ENCODE data around the gene TBX10. TPM values are rescaled to one million over a fixed set of nuclear protein-coding genes. Genes with fewer than 3 reads are reported as not detected.

TBX10 gene
- total and polyA plus RNA-seq, 2 experiments from 2014 or later = not detected

GRCh38 chr11:67664696-67665540, 25.4 kb upstream of the TBX10 start:
- Histone ChIP-seq H4K20me1 (ENCODE audit: insufficient read depth) (no peaks in the 10 kb centered on the region), H3K9ac (no peak overlapping the region), H3K27me3 (replicated peaks; ENCODE audit: insufficient read depth) (peaks cover 10% of the 10 kb centered on the region), H2AFZ (no peak overlapping the region), H3K9me2 (ENCODE audit: insufficient read depth) (no peaks in the 10 kb centered on the region), H3K4me1 (ENCODE audit: insufficient read depth) (no peaks in the 10 kb centered on the region), H3K79me2 (ENCODE audit: insufficient read depth) (no peaks in the 10 kb centered on the region), H3K4me3 (no peak overlapping the region), H3K4me2 (ENCODE audit: unreplicated experiment) (no peak overlapping the region), H3K27ac (no peak overlapping the region), H3K36me3 (ENCODE audit: low read depth) (no peaks in the 10 kb centered on the region), H3F3A (ENCODE audit: insufficient read depth) (no peaks in the 10 kb centered on the region), H3K9me3 (ENCODE audit: low read depth) (no peaks in the 10 kb centered on the region)
- in situ Hi-C loops (cut with MboI) = no loop called here
- WGBS, 2 experiments (ENCODE audit: low coverage in 1 of 2, low lambda C conversion rate in 2 of 2, missing lambda C conversion rate in 2 of 2) = 77 to 78% methylated on average over 26 to 33 of the region's 33 CpGs
- no peak for DNase-seq
- no peak for TF ChIP-seq EZH2 (IDR thresholded peaks at IDR 0.05; ENCODE audit: insufficient read depth, poor library complexity, severe bottlenecking)
- TF ChIP-seq EZH2phosphoT487 (IDR thresholded peaks at IDR 0.05; ENCODE audit: insufficient read depth, low read depth) = no peak

- TF ChIP-seq EZH2phosphoT487 (IDR thresholded peaks at IDR 0.05; ENCODE audit: insufficient read depth, low read depth) (no peak), EZH2 (IDR thresholded peaks at IDR 0.05; ENCODE audit: insufficient read depth, poor library complexity, severe bottlenecking) (no peak)
- Histone ChIP-seq H3F3A (ENCODE audit: insufficient read depth) (no peaks in the 10 kb centered on the region), H3K79me2 (ENCODE audit: insufficient read depth) (no peaks in the 10 kb centered on the region), H3K36me3 (ENCODE audit: low read depth) (no peaks in the 10 kb centered on the region), H3K27me3 (replicated peaks; ENCODE audit: insufficient read depth) (peaks cover 10% of the 10 kb centered on the region), H3K27ac (no peak overlapping the region), H3K4me2 (ENCODE audit: unreplicated experiment) (no peak overlapping the region), H3K9me2 (ENCODE audit: insufficient read depth) (no peaks in the 10 kb centered on the region), H3K9ac (no peak overlapping the region), H3K4me1 (ENCODE audit: insufficient read depth) (no peaks in the 10 kb centered on the region), H4K20me1 (ENCODE audit: insufficient read depth) (no peaks in the 10 kb centered on the region), H2AFZ (no peak overlapping the region), H3K4me3 (no peak overlapping the region), H3K9me3 (ENCODE audit: low read depth) (no peaks in the 10 kb centered on the region)
- 56 to 66% methylated on average over 15 to 16 of the region's 16 CpGs for WGBS, 2 experiments (ENCODE audit: low coverage in 1 of 2, low lambda C conversion rate in 2 of 2, missing lambda C conversion rate in 2 of 2)
- no peak for DNase-seq
- in situ Hi-C loops (cut with MboI) = no loop called here
Observed at GRCh38 chr11:67664213-67664585, 24.6 kb upstream of the TBX10 start.

- no peaks in the 10 kb centered on the region for H3K79me2 ChIP-seq (ENCODE audit: insufficient read depth)
- no peaks in the 10 kb centered on the region for H3K9me3 ChIP-seq (ENCODE audit: low read depth)
- no peaks in the 10 kb centered on the region for H3K9me2 ChIP-seq (ENCODE audit: insufficient read depth)
- in situ Hi-C loops (cut with MboI) = no loop called here
- H3F3A ChIP-seq (ENCODE audit: insufficient read depth) = no peaks in the 10 kb centered on the region
- DNase-seq = no peak
- H3K27me3 ChIP-seq (replicated peaks; ENCODE audit: insufficient read depth) = peaks cover 13% of the 10 kb centered on the region
- H4K20me1 ChIP-seq (ENCODE audit: insufficient read depth) = no peaks in the 10 kb centered on the region
- no peak overlapping the region for H3K4me3 ChIP-seq
- H2AFZ ChIP-seq = no peak overlapping the region
- no peaks in the 10 kb centered on the region for H3K4me1 ChIP-seq (ENCODE audit: insufficient read depth)
- H3K36me3 ChIP-seq (ENCODE audit: low read depth) = no peaks in the 10 kb centered on the region
- H3K4me2 ChIP-seq (ENCODE audit: unreplicated experiment) = no peak overlapping the region
- H3K9ac ChIP-seq = no peak overlapping the region
- H3K27ac ChIP-seq = no peak overlapping the region
- TF ChIP-seq EZH2 (IDR thresholded peaks at IDR 0.05; ENCODE audit: insufficient read depth, poor library complexity, severe bottlenecking) = no peak
- no peak for TF ChIP-seq EZH2phosphoT487 (IDR thresholded peaks at IDR 0.05; ENCODE audit: insufficient read depth, low read depth)
- 76 to 83% methylated on average over 17 to 21 of the region's 22 CpGs for WGBS, 2 experiments (ENCODE audit: low coverage in 1 of 2, low lambda C conversion rate in 2 of 2, missing lambda C conversion rate in 2 of 2)
Observed at GRCh38 chr11:67663532-67664212, 24.1 kb upstream of the TBX10 start.

- Histone ChIP-seq H3K4me3 (no peak overlapping the region), H3K9me2 (ENCODE audit: insufficient read depth) (no peaks in the 10 kb centered on the region), H3K4me1 (ENCODE audit: insufficient read depth) (no peaks in the 10 kb centered on the region), H3K4me2 (ENCODE audit: unreplicated experiment) (no peak overlapping the region), H3K9ac (no peak overlapping the region), H4K20me1 (ENCODE audit: insufficient read depth) (no peaks in the 10 kb centered on the region), H3K36me3 (ENCODE audit: low read depth) (no peaks in the 10 kb centered on the region), H2AFZ (no peak overlapping the region), H3K27me3 (replicated peaks; ENCODE audit: insufficient read depth) (peaks cover 15% of the 10 kb centered on the region), H3K9me3 (ENCODE audit: low read depth) (no peaks in the 10 kb centered on the region), H3K79me2 (ENCODE audit: insufficient read depth) (no peaks in the 10 kb centered on the region), H3K27ac (no peak overlapping the region), H3F3A (ENCODE audit: insufficient read depth) (no peaks in the 10 kb centered on the region)
- WGBS, 2 experiments (ENCODE audit: low coverage in 1 of 2, low lambda C conversion rate in 2 of 2, missing lambda C conversion rate in 2 of 2) = 62 to 67% methylated on average over 19 of the region's 19 CpGs
- TF ChIP-seq EZH2phosphoT487 (IDR thresholded peaks at IDR 0.05; ENCODE audit: insufficient read depth, low read depth) (no peak), EZH2 (IDR thresholded peaks at IDR 0.05; ENCODE audit: insufficient read depth, poor library complexity, severe bottlenecking) (no peak)
- in situ Hi-C loops (cut with MboI) = no loop called here
- DNase-seq = no peak
Observed at GRCh38 chr11:67662835-67663531, 23.4 kb upstream of the TBX10 start.
